ENCODE measurements around the gene NFKBIE. TPM values are rescaled to one million over a fixed set of nuclear protein-coding genes. Genes with fewer than 3 reads are reported as not detected.

Gene NFKBIE
- total and polyA plus RNA-seq, 9 of the 15 experiments (the other 6 are each of a cell fraction or from before 2014, with no cell fraction given), result 2.1 to 16.4 (median 11.7) TPM

- TF ChIP-seq CTBP1 (IDR thresholded peaks at IDR 0.05; ENCODE audit: borderline replicate concordance), result peak; percentile 77; the same call in 1 of the 2 replicates
- TF ChIP-seq BHLHE40 (IDR thresholded peaks at IDR 0.05; ENCODE audit: low read length), result peak; percentile 50; the same call in 1 of the 2 replicates
- TF ChIP-seq FUS (optimal IDR thresholded peaks at IDR 0.05; ENCODE audit: low read depth, low read length), result no peak
- peak; percentile 89 for TF ChIP-seq ATF7 (IDR thresholded peaks at IDR 0.05)
- TF ChIP-seq ATF4 (CRISPR knock-in tag; IDR thresholded peaks at IDR 0.05), result no peak
- TF ChIP-seq TCF7 (IDR thresholded peaks at IDR 0.05; ENCODE audit: borderline replicate concordance), result no peak
- no peak for TF ChIP-seq RBM15 (IDR thresholded peaks at IDR 0.05; ENCODE audit: insufficient read depth, low read length)
- TF ChIP-seq KLF6 (CRISPR knock-in tag; IDR thresholded peaks at IDR 0.05; ENCODE audit: borderline replicate concordance), result no peak
- TF ChIP-seq SMAD3 (CRISPR knock-in tag; conservative IDR thresholded peaks at IDR 0.05), result peak; percentile 54; the same call in 1 of the 2 replicates
- TF ChIP-seq ZNF143 (CRISPR knock-in tag; IDR thresholded peaks at IDR 0.05), result 0 out of 2 replicates have a peak, but pooled peaks have one; percentile 15
- no peak for TF ChIP-seq ZBTB8A (IDR thresholded peaks at IDR 0.05; ENCODE audit: partially characterized antibody)
- peak; percentile 95 for TF ChIP-seq CC2D1A (IDR thresholded peaks at IDR 0.05)
- TF ChIP-seq UBTF (IDR thresholded peaks at IDR 0.05; ENCODE audit: borderline replicate concordance in 1 of 2, low read depth in 2 of 2, low read length in 2 of 2), result peak; percentile 77 to 86; a peak in 2 of 4 replicates
- peak; percentile 93; the same call in 1 of the 2 replicates for TF ChIP-seq HMGXB4 (CRISPR knock-in tag; IDR thresholded peaks at IDR 0.05)
These were observed 47.8 kb upstream of the NFKBIE start, which contains the start of gene AARS2 (continued) for GRCh38 chr6:44312901-44313788.
